Choroid plexus epithelial cell (primary cell): Measurements from ENCODE around the gene SLC6A6.

Experiments used
- DNase-seq: peaks from one replicate; pipeline ENCODE4 v3.0.0-alpha.2; 2010; ENCODE audit warnings: low read depth
- H3K4me3 ChIP-seq: 2 replicates; pipeline ENCODE4 v1.5.1; 2011; ENCODE audit warnings: low read depth, mild to moderate bottlenecking, control low read depth, low read length, moderate library complexity
- TF ChIP-seq, protein P1 (sequence below): conservative IDR thresholded peaks from 2 replicates; pipeline ENCODE4 v1.5.1; 2011; ENCODE audit warnings: low read depth, mild to moderate bottlenecking, control low read depth, inconsistent platforms, low read length, moderate library complexity

Gene SLC6A6

DNA sequence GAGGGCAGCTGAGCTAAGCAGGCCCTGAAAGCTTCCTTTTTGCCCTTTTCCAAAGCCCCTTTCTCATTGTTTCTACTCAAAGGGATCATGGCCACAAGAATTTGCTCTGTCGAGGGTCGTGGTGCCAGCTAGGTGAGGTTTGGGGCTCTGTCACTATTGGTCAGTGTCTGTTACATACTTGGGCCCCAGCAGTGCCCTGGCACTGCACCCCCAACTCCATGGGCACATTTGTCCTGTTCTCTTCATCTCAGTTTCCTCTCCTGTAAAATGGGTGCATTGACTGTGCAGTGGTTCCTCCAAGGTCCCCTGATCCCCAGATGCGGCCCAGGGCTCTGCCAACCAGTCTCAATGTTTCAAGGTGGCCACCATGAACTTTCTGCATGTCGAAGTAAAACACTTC, 62.1 kb downstream of the SLC6A6 start:
- TF ChIP-seq, protein P1, sequence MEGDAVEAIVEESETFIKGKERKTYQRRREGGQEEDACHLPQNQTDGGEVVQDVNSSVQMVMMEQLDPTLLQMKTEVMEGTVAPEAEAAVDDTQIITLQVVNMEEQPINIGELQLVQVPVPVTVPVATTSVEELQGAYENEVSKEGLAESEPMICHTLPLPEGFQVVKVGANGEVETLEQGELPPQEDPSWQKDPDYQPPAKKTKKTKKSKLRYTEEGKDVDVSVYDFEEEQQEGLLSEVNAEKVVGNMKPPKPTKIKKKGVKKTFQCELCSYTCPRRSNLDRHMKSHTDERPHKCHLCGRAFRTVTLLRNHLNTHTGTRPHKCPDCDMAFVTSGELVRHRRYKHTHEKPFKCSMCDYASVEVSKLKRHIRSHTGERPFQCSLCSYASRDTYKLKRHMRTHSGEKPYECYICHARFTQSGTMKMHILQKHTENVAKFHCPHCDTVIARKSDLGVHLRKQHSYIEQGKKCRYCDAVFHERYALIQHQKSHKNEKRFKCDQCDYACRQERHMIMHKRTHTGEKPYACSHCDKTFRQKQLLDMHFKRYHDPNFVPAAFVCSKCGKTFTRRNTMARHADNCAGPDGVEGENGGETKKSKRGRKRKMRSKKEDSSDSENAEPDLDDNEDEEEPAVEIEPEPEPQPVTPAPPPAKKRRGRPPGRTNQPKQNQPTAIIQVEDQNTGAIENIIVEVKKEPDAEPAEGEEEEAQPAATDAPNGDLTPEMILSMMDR, result no peak
- DNase-seq, result no peak
- H3K4me3 ChIP-seq, result no peak overlapping the region

DNA sequence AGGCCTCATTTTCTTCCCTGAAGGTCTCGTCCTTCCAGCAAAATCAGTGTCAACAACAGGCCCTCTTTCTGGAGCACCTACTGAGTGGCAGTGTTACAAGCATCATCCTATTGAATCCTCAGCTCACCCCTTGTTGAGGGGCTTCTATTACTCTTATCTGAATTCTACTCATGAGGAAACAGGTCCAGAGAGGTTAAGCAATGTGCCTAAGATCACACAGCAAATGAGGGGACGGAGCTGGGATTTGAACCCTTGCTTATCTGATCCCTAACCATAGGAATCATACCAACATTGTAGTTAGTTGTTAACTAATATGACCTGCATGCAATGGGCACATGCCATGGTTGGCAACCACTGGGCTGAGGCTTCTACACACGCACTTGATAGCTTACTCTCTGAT, 63.0 kb downstream of the SLC6A6 start:
- DNase-seq, result no peak
- no peak overlapping the region for H3K4me3 ChIP-seq
- TF ChIP-seq, protein P1, result no peak

DNA sequence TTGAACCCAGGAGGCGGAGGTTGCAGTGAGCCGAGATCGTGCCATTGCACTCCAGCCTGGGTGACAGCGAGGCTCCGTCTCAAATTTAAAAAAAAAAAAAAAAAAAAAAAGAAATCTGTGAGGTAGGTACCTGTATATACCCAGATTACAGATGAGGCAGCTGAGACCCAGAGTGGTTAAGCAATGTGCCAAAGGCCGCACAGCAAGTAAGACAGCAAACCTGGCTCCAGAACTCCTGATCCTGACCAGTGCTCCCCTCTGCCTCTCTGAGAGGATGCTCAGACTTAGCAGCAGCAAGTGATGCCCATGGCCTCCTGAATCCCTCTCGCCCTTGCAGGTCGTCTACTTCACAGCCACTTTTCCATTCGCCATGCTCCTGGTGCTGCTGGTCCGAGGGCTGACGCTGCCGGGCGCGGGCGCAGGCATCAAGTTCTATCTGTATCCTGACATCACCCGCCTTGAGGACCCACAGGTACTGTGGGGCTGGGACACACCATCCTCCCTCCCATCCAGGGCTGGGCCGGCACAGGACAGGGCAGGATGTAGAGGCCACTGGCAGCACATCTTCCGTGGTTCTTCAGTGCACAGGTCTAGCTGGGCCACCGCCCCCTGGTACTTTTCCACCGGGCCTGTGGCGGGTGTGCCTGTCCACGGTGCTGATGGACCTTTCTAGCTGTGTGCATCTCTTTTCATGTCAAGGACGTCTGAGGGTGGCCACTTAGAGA, 63.9 kb downstream of the SLC6A6 start:
- TF ChIP-seq, protein P1, result no peak
- no peak overlapping the region for H3K4me3 ChIP-seq
- DNase-seq, result no peak

DNA sequence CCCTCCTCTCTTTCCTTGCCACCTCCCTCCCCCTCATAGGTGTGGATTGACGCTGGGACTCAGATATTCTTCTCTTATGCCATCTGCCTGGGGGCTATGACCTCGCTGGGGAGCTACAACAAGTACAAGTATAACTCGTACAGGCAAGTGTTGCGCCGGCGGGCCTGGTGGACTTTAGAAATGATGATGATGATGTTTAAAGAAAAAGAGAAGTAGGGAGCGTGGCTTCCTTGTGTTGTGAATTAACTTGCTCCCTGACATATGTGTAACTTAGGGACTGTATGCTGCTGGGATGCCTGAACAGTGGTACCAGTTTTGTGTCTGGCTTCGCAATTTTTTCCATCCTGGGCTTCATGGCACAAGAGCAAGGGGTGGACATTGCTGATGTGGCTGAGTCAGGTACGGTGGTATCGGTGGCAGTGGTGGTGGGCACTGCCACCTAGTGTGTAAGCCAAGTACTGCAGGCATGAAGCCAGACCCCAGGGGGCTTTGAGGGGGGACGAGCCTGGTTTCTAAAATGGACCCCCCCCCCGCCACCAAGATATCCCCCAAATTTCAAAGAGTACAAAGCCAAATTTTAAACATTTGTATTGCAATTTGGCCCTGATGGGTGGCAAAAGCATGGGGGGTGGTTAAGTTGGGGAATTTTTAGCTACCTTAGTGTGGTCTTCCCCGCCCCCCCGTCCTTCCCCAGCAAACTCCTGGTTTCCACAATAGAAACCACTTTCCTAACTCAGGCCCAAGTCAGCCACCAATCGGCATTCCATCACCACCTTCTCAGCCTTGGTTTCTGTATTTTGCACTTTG, 65.6 kb downstream of the SLC6A6 start:
- peak; percentile 51 for DNase-seq
- TF ChIP-seq, protein P1, result peak; percentile 89
- H3K4me3 ChIP-seq, result no peak overlapping the region

DNA sequence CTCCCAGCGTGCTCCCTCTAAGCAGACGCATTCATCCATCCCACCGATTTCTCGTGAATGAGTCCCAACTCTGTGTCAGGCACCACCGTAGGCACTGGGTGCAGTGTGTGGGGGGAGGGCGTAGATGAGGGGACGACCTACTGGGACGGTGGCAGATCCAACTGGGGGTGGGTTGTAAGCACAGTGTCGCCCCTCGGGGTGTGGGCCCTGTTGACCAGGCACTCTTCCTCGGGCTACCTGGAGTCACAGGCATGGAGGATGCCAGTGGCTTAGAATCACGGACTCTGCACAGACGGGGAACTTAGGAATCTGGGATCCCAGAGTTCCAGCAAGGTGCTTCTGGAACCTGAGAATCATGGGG, 66.2 kb downstream of the SLC6A6 start:
- DNase-seq, result no peak
- H3K4me3 ChIP-seq, result no peak overlapping the region
- TF ChIP-seq, protein P1, result no peak

DNA sequence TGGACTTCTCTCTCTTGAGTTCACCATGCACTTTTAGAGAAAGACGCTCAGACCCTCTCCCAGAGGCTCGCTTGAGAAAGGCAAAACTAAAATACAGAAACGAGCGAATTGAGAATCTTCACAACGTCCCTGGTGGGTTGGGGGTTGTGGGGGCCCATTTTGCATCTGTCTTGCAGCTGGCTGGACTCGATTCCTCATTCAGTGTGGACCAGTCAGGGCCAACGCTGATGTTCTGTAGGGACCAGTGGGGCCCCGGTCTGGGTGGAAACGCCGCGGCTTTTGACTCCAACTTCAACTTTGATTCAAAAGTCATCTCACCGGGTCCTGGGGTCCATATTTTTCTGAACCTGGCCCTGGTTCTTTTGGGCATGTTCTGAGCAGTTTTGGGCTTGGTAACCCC, 68.1 kb downstream of the SLC6A6 start:
- no peak overlapping the region for H3K4me3 ChIP-seq
- DNase-seq, result no peak
- TF ChIP-seq, protein P1, result no peak
